SU-DHL-6 (cell line): Measurements from ENCODE around the gene DNAJC8.

Source experiments
- H2AFZ ChIP-seq: fragments of 200-600 bp; sonication (generic); 2 replicates; pipeline ENCODE4 v1.6.1; 2014; ENCODE audit warnings: low read depth, mild to moderate bottlenecking, moderate library complexity, mixed read lengths, antibody characterized with exemption, low read length; ENCODE audit not compliant: severe bottlenecking
- H3F3A ChIP-seq: fragments of 200-600 bp; shearing (Covaris generic); 2 replicates; pipeline ENCODE4 v1.6.0; 2016; ENCODE audit warnings: antibody characterized with exemption, mild to moderate bottlenecking; ENCODE audit not compliant: insufficient read depth
- H3K27ac ChIP-seq: fragments of 200-600 bp; sonication (generic); 2 replicates; pipeline ENCODE4 v1.5.1; 2016; ENCODE audit warnings: low read depth, mild to moderate bottlenecking, low read length, moderate library complexity, mixed read lengths
- H3K27me3 ChIP-seq: fragments of 200-600 bp; sonication (generic), shearing (Covaris generic); 2 replicates; pipeline ENCODE4 v1.6.0; 2014; ENCODE audit warnings: mild to moderate bottlenecking, low read length
- H3K36me3 ChIP-seq: fragments of 200-600 bp; sonication (generic); 2 replicates; pipeline ENCODE4 v1.6.1; 2014; ENCODE audit warnings: mild to moderate bottlenecking, low read length, mixed read lengths
- H3K4me2 ChIP-seq: fragments of 300-600, 200-600 bp; shearing (Covaris generic), sonication (generic); 2 replicates; pipeline ENCODE4 v1.6.0; 2014; ENCODE audit warnings: low read length, low read depth, mild to moderate bottlenecking; ENCODE audit not compliant: poor library complexity, severe bottlenecking
- H3K4me3 ChIP-seq: fragments of 200-600 bp; sonication (generic); 2 replicates; pipeline ENCODE4 v1.5.1; 2014; ENCODE audit warnings: antibody characterized with exemption, low read length, mild to moderate bottlenecking, mixed read lengths; ENCODE audit not compliant: insufficient read depth, poor library complexity, severe bottlenecking
- H3K79me2 ChIP-seq: fragments of 200-600 bp; sonication (generic); 2 replicates; pipeline ENCODE4 v1.6.1; 2014; ENCODE audit warnings: mild to moderate bottlenecking, low read length, moderate library complexity; ENCODE audit not compliant: insufficient read depth
- H3K9ac ChIP-seq: fragments of 200-600 bp; sonication (generic); 2 replicates; pipeline ENCODE4 v1.7.0; 2014; ENCODE audit warnings: mild to moderate bottlenecking, low read length
- H3K9me2 ChIP-seq: fragments of 200-600 bp; sonication (generic); replicated peaks from 2 replicates; pipeline ENCODE4 v1.6.1; 2014; ENCODE audit warnings: low read length; ENCODE audit not compliant: insufficient read depth
- H3K9me3 ChIP-seq: fragments of 200-600 bp; sonication (generic); 2 replicates; pipeline ENCODE4 v1.6.1; 2014; ENCODE audit warnings: low read length, mixed read lengths; ENCODE audit not compliant: insufficient read depth
- H4K20me1 ChIP-seq: fragments of 200-600 bp; sonication (generic); 2 replicates; pipeline ENCODE4 v1.6.1; 2014; ENCODE audit warnings: low read depth, mild to moderate bottlenecking, antibody characterized with exemption, low read length, moderate library complexity, mixed read lengths
- EZH2phosphoT487 ChIP-seq: fragments of 200-600 bp; sonication (generic), shearing (Covaris generic); conservative IDR thresholded peaks from 2 replicates; pipeline ENCODE4 v1.6.1; 2018; ENCODE audit warnings: mild to moderate bottlenecking, antibody characterized with exemption, low read length, moderate library complexity, mixed read lengths
- TF ChIP-seq, protein P1 (sequence below): fragments of 200-600 bp; sonication (generic); IDR thresholded peaks from one replicate; pipeline ENCODE4 v1.5.1; 2017; ENCODE audit warnings: antibody characterized with exemption, mild to moderate bottlenecking, low read length, moderate library complexity; ENCODE audit not compliant: insufficient read depth, poor library complexity, severe bottlenecking

The DNAJC8 gene

DNA sequence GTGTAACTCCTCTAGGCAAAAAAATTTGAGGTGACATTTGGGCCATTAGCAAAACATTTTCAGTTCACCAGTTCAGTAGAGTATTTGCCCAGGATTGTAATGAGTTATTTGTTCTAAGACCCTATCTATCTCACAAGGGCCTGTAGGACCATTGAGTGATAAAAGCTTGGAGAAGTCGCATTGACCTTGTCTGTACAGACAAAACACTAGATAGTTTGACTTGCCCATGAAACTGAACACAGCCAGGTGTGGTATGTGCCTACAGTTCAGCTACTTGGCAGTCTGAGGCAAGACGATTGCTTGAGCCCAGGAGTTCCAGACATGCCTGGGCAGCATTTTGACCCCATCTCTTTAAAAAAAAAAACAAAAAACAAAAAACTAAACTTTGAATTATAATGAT lies 6.2 kb upstream of the DNAJC8 start:
- no peaks in the 10 kb centered on the region for H3K9me3 ChIP-seq
- 0 out of 2 replicates have a peak overlapping the region, but pooled peaks have one; percentile 8 for H3K9ac ChIP-seq
- no peak for TF ChIP-seq EZH2phosphoT487
- TF ChIP-seq, protein P1, sequence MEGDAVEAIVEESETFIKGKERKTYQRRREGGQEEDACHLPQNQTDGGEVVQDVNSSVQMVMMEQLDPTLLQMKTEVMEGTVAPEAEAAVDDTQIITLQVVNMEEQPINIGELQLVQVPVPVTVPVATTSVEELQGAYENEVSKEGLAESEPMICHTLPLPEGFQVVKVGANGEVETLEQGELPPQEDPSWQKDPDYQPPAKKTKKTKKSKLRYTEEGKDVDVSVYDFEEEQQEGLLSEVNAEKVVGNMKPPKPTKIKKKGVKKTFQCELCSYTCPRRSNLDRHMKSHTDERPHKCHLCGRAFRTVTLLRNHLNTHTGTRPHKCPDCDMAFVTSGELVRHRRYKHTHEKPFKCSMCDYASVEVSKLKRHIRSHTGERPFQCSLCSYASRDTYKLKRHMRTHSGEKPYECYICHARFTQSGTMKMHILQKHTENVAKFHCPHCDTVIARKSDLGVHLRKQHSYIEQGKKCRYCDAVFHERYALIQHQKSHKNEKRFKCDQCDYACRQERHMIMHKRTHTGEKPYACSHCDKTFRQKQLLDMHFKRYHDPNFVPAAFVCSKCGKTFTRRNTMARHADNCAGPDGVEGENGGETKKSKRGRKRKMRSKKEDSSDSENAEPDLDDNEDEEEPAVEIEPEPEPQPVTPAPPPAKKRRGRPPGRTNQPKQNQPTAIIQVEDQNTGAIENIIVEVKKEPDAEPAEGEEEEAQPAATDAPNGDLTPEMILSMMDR: no peak
- H2AFZ ChIP-seq: no peak overlapping the region
- peaks cover 23% of the 10 kb centered on the region for H3K79me2 ChIP-seq
- no peaks in the 10 kb centered on the region for H4K20me1 ChIP-seq
- H3K36me3 ChIP-seq: peaks cover 6% of the 10 kb centered on the region; the same call in 1 of the 2 replicates
- peak overlapping the region; percentile 89 for H3K27ac ChIP-seq
- no peaks in the 10 kb centered on the region for H3K27me3 ChIP-seq
- H3F3A ChIP-seq: peaks cover 72% of the 10 kb centered on the region
- H3K4me2 ChIP-seq: peak overlapping the region; percentile 79
- no peak overlapping the region for H3K4me3 ChIP-seq
- no peaks in the 10 kb centered on the region for H3K9me2 ChIP-seq

DNA sequence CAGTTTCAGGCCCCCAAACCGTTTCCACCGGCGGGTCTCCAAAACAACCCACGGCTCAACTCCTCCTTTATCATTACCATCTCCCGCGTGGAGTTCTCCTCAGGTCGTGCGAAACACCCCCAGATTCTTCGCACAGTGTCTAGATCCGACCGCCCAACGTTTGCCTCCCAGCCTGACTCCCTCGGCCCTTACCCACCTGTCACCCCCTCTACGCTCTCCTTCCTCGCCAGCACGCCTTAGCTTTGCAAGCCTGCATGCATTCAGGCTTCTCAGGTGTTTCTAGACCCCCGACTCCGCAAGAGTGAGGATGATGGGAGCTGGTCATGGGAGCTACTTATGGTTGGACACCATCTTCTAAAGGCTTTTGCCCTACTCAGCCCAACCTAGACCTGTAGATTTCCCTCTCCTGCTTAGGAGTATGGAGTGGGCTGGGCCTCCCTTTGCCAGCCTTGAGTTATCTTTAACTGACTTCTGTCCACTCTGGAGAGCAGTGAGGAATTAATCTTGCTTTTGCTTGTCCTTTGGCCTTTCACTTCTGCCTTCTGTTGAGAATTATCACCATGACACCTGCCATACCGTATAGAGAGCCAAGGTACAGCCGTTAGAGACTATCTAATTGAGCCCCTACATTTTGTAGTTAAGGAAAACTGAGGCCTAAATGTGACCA lies 4.0 kb upstream of the DNAJC8 start:
- no peak for TF ChIP-seq EZH2phosphoT487
- TF ChIP-seq, protein P1: no peak
- H3K27me3 ChIP-seq: no peaks in the 10 kb centered on the region
- no peaks in the 10 kb centered on the region for H4K20me1 ChIP-seq
- peak overlapping the region; percentile 79 for H3K4me2 ChIP-seq
- peaks cover 53% of the 10 kb centered on the region for H3F3A ChIP-seq
- peaks cover 6% of the 10 kb centered on the region; the same call in 1 of the 2 replicates for H3K36me3 ChIP-seq
- H3K9ac ChIP-seq: peak overlapping the region; percentile 91
- peak overlapping the region; percentile 78 for H3K4me3 ChIP-seq
- H2AFZ ChIP-seq: no peak overlapping the region
- peaks cover 34% of the 10 kb centered on the region for H3K79me2 ChIP-seq
- no peaks in the 10 kb centered on the region for H3K9me2 ChIP-seq
- H3K9me3 ChIP-seq: no peaks in the 10 kb centered on the region
- H3K27ac ChIP-seq: peak overlapping the region; percentile 89

DNA sequence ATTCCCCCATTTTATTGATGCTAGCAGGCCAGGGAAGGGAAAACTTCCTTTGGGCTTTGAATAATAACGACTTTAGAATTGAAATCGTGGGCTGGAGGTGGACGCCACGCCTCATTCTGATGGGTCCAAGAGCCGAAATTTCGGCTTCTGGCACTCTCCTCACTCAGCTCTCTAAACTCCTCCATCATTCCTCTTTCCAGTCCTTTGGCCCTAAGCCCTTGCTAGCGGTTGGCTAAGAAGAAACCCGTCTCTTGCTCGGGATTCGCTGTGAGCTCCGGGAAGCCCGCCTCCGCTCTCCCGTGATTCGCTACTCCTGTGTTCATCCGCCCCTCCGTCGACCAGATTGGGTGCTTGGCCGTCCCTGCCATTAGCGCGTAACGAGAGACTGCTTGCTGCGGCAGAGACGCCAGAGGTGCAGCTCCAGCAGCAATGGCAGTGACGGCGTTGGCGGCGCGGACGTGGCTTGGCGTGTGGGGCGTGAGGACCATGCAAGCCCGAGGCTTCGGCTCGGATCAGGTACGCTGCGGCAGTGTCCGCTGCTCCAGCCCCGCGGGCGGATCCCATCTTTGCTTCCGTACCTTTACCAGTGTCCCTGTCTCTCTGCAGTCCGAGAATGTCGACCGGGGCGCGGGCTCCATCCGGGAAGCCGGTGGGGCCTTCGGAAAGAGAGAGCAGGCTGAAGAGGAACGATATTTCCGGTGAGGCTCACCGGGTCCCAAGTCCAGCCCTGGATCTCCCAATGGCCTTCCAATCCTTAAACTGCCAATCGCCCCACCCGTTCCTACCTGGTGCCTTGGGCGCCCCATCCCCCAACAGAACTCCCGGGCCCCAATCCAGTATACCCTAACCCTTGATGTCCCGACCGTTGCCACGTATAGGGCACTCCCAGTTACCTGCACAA lies 3.2 kb upstream of the DNAJC8 start, which contains the start of gene ATP5IF1:
ATP5IF1 (plus strand) TSS at position 370 of the 901 bp plus-strand sequence; CDS start at position 430, 60 bp downstream.
- Histone ChIP-seq H3K9me2 (no peaks in the 10 kb centered on the region), H2AFZ (no peak within 1 kb of the TSS), H3K79me2 (peaks cover 42% of the 10 kb centered on the region), H3K9me3 (no peaks in the 10 kb centered on the region), H3K36me3 (peaks cover 8% of the 10 kb centered on the region; the same call in 1 of the 2 replicates), H3F3A (peaks cover 45% of the 10 kb centered on the region), H3K4me2 (peak within 1 kb of the TSS; percentile 97), H4K20me1 (no peaks in the 10 kb centered on the region), H3K9ac (peak within 1 kb of the TSS; percentile 91), H3K4me3 (peak within 1 kb of the TSS; percentile 78), H3K27me3 (no peaks in the 10 kb centered on the region), H3K27ac (peak within 1 kb of the TSS; percentile 89)
- no peak for TF ChIP-seq EZH2phosphoT487
- TF ChIP-seq, protein P1: no peak
